ENCODE results near the gene INHA.

DNA sequence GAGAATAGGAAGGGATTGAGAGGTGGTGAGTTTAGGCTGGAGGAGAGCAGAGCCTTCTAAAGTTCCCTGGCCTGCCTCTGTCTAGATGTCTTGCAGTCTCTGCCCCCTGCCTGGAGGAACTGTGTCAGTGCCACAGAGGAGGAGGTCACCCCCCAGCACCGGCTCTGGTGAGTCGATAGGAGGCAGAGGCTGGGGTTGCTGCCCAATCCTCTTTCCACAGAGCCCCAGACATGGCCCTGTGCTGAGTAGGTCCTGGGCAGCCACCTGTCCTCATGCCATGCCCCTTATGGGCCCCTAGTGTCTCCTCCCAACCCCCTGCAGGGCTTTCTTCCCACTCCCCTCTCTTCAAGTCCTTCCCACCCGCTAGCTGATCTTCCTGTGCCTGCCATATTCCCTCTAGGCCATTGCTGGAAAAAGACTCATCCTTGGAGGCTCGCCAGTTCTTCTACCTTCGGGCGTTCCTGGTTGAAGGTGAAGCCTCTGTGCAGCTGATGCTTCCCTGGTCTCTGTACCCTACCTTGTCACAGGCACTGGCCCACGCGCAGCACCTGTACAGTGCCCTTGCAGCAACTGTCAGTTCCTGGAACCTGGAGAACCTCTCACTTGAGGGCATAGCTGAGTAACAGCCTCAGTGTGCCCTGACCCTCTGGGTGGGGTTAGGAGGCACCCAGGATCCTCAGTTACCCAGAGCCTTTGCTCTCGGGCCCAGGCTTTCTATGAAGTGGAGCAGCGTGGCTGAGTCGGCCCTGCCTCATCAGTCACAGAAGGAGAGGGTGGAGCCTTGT, 42.2 kb downstream of the INHA start:
- TF ChIP-seq, protein P1, sequence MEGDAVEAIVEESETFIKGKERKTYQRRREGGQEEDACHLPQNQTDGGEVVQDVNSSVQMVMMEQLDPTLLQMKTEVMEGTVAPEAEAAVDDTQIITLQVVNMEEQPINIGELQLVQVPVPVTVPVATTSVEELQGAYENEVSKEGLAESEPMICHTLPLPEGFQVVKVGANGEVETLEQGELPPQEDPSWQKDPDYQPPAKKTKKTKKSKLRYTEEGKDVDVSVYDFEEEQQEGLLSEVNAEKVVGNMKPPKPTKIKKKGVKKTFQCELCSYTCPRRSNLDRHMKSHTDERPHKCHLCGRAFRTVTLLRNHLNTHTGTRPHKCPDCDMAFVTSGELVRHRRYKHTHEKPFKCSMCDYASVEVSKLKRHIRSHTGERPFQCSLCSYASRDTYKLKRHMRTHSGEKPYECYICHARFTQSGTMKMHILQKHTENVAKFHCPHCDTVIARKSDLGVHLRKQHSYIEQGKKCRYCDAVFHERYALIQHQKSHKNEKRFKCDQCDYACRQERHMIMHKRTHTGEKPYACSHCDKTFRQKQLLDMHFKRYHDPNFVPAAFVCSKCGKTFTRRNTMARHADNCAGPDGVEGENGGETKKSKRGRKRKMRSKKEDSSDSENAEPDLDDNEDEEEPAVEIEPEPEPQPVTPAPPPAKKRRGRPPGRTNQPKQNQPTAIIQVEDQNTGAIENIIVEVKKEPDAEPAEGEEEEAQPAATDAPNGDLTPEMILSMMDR (IDR thresholded peaks at IDR 0.05) = no peak
- TF ChIP-seq POLR2A (IDR thresholded peaks at IDR 0.05) = no peak

Data from right lobe of liver (tissue), 4 donors.